GM18870 (cell line): Measurements from ENCODE around the gene STMN3.

ENCODE experiments used
- ATAC-seq: cut with Tn5 transposase; IDR thresholded peaks from one replicate; pipeline ENCODE4 v1.9.1; 2021; ENCODE audit warnings: moderate library complexity; ENCODE audit not compliant: unreplicated experiment

STMN3 gene

GRCh38 chr20:63591147-63591533 lies 62.1 kb downstream of the STMN3 start:
- ATAC-seq, result no peak

- ATAC-seq, result no peak
Measured at GRCh38 chr20:63590218-63591146, 62.7 kb downstream of the STMN3 start.
